Vagina (tissue), 2 donors: Measurements from ENCODE around the gene C6. TPM values are rescaled to one million over a fixed set of nuclear protein-coding genes. Genes with fewer than 3 reads are reported as not detected.

Experiments used
- DNase-seq, 2 donors: peaks; one replicate each; pipeline ENCODE4 v3.0.0-alpha.2; 2017; ENCODE audit errors: extremely low spot score in 2 of 2
- H3K27ac ChIP-seq: fragments of 200-600 bp; sonication (generic); one replicate; pipeline ENCODE4 v1.5.1; 2019
- H3K27me3 ChIP-seq: fragments of 200-600 bp; sonication (generic); one replicate; pipeline ENCODE4 v1.5.1; 2019
- H3K36me3 ChIP-seq, 2 donors: fragments of 200-600 bp; sonication (generic); one replicate each; pipeline ENCODE4 v1.5.1; 2017 to 2019
- H3K4me1 ChIP-seq: fragments of 200-600 bp; sonication (generic); one replicate; pipeline ENCODE4 v1.5.1; 2019
- H3K4me3 ChIP-seq, 2 donors: fragments of 200-600 bp; sonication (generic); 1 replicate in 1 of 2; 2 replicates in 1 of 2; pipeline ENCODE4 v1.5.1; 2016 to 2019
- H3K9me3 ChIP-seq: fragments of 200-600 bp; sonication (generic); one replicate; pipeline ENCODE4 v1.5.1; 2019
- POLR2A ChIP-seq, 2 donors: fragments of 450-650 bp; IDR thresholded peaks; one replicate each; pipeline ENCODE4 v1.6.1; 2017; ENCODE audit warnings: antibody characterized with exemption in 2 of 2, mild to moderate bottlenecking in 2 of 2, moderate library complexity in 2 of 2
- POLR2AphosphoS5 ChIP-seq, 2 donors: sonication (generic); formaldehyde crosslinking; IDR thresholded peaks; one replicate each; pipeline ENCODE4 v1.9.0; 2017; ENCODE audit warnings: antibody characterized with exemption in 2 of 2, mild to moderate bottlenecking in 2 of 2, low read depth in 1 of 2; ENCODE audit not compliant: insufficient read depth in 1 of 2
- intact Hi-C: fragments of 100-400 bp; cut with DNase I; formaldehyde crosslinking; loops from one replicate; pipeline ENCODE4 v1.15.1; 2023
- total RNA-seq: library from RNA; depleted of rRNA; stranded (reverse); fragments of >200 nt; gene quantifications from one replicate; pipeline ENCODE4 v1.2.3, GENCODE V29; 2016
- TF ChIP-seq, protein P1 (sequence below), 3 experiments: fragments of 450-650 bp in 2 of 3; fragments of 200-600 bp in 1 of 3; sonication (generic) in 1 of 3; IDR thresholded peaks; one replicate each; pipeline ENCODE4 v1.5.1; 2017 to 2019; ENCODE audit warnings: antibody characterized with exemption in 3 of 3, mild to moderate bottlenecking in 2 of 3, moderate library complexity in 2 of 3

C6 gene
- total RNA-seq, 1 donor from 2014 or later, result 2.0 TPM

DNA sequence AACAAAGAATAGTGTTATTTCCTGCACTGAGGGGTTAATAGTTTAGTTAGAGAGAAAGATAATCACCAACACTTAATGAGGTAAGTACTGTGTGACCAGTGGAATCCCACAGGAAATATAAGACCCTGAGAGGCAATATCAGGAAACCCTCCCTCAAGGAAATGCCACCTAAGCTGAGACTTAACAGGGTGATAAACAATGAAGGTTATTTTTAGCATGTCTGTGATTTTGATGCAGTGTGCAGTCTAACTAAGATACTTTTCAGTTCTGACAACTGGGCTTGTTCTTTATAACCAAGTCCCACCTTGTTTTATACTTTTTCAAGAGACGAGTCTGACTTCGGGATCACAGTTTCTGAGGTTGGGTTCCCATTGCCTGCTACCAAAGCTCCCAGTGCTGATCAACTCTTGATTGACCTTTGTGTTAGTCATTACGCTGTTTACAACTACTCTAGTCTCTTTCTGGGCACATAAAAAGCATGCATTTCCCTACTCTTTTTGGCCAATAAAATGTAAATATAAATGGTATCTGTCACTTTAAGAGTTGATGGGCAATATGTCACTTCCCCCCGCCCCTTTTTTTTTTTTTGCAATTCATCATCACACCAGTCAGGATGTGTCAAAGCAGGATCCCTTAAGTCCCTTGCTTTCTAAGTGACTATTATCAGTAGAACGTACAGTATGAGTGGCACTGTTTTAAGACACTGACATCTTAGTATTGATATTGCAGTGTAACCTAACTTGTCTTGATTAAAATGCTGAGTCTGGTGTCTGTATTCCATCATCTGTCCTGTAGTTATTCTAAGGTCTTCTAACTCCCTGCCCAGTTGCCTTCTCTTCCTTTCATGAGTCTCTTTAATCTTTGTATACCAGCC is 31.4 kb downstream of the C6 start:
- Histone ChIP-seq H3K4me1 (no peaks in the 10 kb centered on the region), H3K27ac (no peak overlapping the region), H3K27me3 (no peaks in the 10 kb centered on the region), H3K36me3 (no peaks in the 10 kb centered on the region), H3K4me3 (no peak overlapping the region), H3K9me3 (no peaks in the 10 kb centered on the region)
- no peak for DNase-seq
- TF ChIP-seq POLR2A (IDR thresholded peaks at IDR 0.05), result no peak
- no peak for TF ChIP-seq POLR2AphosphoS5 (IDR thresholded peaks at IDR 0.05; ENCODE audit: insufficient read depth in 1 of 2, low read depth in 1 of 2)
- TF ChIP-seq, protein P1, sequence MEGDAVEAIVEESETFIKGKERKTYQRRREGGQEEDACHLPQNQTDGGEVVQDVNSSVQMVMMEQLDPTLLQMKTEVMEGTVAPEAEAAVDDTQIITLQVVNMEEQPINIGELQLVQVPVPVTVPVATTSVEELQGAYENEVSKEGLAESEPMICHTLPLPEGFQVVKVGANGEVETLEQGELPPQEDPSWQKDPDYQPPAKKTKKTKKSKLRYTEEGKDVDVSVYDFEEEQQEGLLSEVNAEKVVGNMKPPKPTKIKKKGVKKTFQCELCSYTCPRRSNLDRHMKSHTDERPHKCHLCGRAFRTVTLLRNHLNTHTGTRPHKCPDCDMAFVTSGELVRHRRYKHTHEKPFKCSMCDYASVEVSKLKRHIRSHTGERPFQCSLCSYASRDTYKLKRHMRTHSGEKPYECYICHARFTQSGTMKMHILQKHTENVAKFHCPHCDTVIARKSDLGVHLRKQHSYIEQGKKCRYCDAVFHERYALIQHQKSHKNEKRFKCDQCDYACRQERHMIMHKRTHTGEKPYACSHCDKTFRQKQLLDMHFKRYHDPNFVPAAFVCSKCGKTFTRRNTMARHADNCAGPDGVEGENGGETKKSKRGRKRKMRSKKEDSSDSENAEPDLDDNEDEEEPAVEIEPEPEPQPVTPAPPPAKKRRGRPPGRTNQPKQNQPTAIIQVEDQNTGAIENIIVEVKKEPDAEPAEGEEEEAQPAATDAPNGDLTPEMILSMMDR (IDR thresholded peaks at IDR 0.05), result no peak
- intact Hi-C loops, result no loop called here

GRCh38 chr5:41176952-41177351 is 36.4 kb downstream of the C6 start:
- no peaks in the 10 kb centered on the region for H3K27me3 ChIP-seq
- no peak overlapping the region for H3K4me3 ChIP-seq
- no peak for DNase-seq
- H3K27ac ChIP-seq, result no peak overlapping the region
- no peaks in the 10 kb centered on the region for H3K36me3 ChIP-seq
- intact Hi-C loops, result no loop called here
- TF ChIP-seq, protein P1 (IDR thresholded peaks at IDR 0.05), result no peak
- no peak for TF ChIP-seq POLR2AphosphoS5 (IDR thresholded peaks at IDR 0.05; ENCODE audit: insufficient read depth in 1 of 2, low read depth in 1 of 2)
- TF ChIP-seq POLR2A (IDR thresholded peaks at IDR 0.05), result no peak
- H3K9me3 ChIP-seq, result no peaks in the 10 kb centered on the region
- H3K4me1 ChIP-seq, result no peaks in the 10 kb centered on the region

- Histone ChIP-seq H3K27me3 (no peaks in the 10 kb centered on the region), H3K9me3 (no peaks in the 10 kb centered on the region), H3K4me1 (no peaks in the 10 kb centered on the region), H3K27ac (no peak overlapping the region), H3K36me3 (no peaks in the 10 kb centered on the region), H3K4me3 (no peak overlapping the region)
- intact Hi-C loops, result no loop called here
- DNase-seq, result no peak
- no peak for TF ChIP-seq POLR2AphosphoS5 (IDR thresholded peaks at IDR 0.05; ENCODE audit: insufficient read depth in 1 of 2, low read depth in 1 of 2)
- no peak for TF ChIP-seq POLR2A (IDR thresholded peaks at IDR 0.05)
- TF ChIP-seq, protein P1 (IDR thresholded peaks at IDR 0.05), result no peak
Observed at GRCh38 chr5:41172012-41172411, 41.3 kb downstream of the C6 start.

GRCh38 chr5:41161271-41161670 is 52.1 kb downstream of the C6 start:
- no peaks in the 10 kb centered on the region for H3K36me3 ChIP-seq
- DNase-seq, result no peak
- no peaks in the 10 kb centered on the region for H3K9me3 ChIP-seq
- H3K27me3 ChIP-seq, result no peaks in the 10 kb centered on the region
- H3K4me1 ChIP-seq, result no peaks in the 10 kb centered on the region
- H3K27ac ChIP-seq, result no peak overlapping the region
- intact Hi-C loops, result no loop called here
- TF ChIP-seq POLR2A (IDR thresholded peaks at IDR 0.05) (no peak), POLR2AphosphoS5 (IDR thresholded peaks at IDR 0.05; ENCODE audit: insufficient read depth in 1 of 2, low read depth in 1 of 2) (no peak)
- TF ChIP-seq, protein P1 (IDR thresholded peaks at IDR 0.05), result no peak
- H3K4me3 ChIP-seq, result no peak overlapping the region

- intact Hi-C loops, result no loop called here
- Histone ChIP-seq H3K36me3 (no peaks in the 10 kb centered on the region), H3K4me1 (no peaks in the 10 kb centered on the region), H3K4me3 (no peak overlapping the region), H3K9me3 (no peaks in the 10 kb centered on the region), H3K27ac (no peak overlapping the region), H3K27me3 (no peaks in the 10 kb centered on the region)
- no peak for DNase-seq
- no peak for TF ChIP-seq POLR2A (IDR thresholded peaks at IDR 0.05)
- TF ChIP-seq, protein P1 (IDR thresholded peaks at IDR 0.05), result no peak
- no peak for TF ChIP-seq POLR2AphosphoS5 (IDR thresholded peaks at IDR 0.05; ENCODE audit: insufficient read depth in 1 of 2, low read depth in 1 of 2)
Observed at GRCh38 chr5:41157272-41157894, 55.9 kb downstream of the C6 start.
